ENCODE data around the gene PLCE1.

The PLCE1 gene

DNA sequence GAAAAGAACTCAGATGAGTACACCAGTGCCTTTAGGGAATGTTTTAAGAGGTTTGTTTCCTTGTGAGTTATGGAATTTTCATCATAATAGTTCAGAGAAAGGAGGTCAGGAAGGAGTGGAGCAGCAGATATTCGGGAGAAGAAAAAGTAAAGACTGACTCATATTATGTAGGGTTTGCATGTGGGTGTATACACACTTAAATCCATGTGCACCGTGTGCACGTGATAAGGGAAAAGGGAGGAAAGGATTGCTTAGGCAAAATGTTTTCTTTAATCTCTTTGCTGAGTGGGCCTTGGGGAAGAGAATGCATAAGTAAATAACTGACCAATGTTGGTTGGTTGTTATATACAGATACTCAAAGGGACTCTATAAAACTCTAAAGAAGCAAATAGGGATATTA, 30.2 kb downstream of the PLCE1 start:
- DNase-seq (ENCODE audit: low read depth) = no peak

DNA sequence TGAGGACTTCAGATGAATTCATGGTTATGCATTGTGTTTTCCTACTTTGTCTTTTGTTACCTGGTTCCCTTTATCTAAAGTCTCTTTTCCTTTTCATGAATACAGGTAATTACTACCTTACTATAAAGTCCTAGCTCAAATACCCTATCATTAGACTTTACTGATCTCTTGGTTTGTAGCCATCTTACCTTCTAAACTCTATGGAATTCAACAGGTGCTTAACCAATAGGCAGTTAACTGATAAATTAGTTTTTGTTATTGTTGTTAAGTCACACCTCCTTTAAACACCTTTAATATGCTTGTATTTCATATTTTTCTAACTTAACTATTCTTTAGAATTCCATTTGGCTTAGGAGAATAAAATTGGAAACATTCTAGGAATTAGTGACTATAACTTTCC, 30.7 kb downstream of the PLCE1 start:
- DNase-seq (ENCODE audit: low read depth) = no peak

DNA sequence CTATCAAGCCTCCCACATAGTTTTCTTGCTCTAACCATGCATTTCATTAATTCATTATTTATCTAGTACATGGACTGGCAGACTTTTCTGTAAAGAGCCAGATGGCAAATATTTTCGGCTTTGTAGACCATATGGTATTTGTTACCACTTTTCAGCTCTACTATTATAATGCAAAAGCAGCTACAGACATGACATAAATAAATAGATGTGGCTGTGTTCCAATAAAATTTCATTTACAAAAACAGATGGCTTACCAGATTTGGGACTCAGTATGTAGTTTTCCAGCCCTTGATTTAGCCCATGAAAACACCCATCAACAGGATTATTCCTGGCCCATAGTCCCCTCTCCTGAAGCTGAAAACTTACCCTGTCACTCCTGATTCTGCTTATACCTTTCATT, 32.1 kb downstream of the PLCE1 start:
- DNase-seq (ENCODE audit: low read depth) = no peak

DNA sequence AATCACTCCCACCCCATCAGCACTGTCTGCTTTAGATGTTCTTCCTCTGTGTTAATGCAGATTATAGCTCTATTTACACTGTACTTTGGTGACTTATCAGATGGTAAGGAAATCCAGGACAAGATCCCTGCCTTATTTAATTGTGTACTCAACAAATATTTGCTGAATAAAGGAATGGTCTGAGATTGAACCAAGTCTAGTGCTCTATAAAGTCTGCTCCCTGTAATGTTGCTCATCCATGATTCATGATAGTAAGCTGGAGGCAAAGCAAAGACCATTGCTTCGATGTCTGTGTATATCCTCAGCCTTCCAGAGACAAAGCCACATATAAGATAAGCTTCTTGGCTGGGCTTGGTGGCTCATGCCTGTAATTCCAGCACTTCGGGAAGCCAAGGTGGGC, 33.5 kb downstream of the PLCE1 start:
- DNase-seq (ENCODE audit: low read depth) = no peak

DNA sequence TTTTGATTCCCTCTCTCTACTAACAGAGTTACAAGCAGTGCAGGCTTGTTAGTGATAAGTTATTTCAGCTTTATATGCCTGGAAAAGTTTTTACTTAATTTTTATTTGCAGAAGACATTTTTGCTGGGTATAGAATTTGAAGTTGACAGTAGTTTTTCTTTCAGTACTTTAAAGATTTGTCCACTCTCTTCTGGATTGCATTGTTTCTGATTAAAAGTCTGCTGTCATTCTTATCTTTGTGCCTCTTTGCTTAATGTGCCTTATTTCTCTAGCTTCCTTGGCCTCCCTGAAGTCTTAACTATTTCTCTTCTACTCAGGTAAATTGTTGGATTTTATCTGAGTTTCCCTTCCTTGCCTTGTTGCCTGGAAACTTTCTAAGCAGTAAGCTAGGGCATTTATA, 36.2 kb downstream of the PLCE1 start:
- DNase-seq (ENCODE audit: low read depth) = no peak

DNA sequence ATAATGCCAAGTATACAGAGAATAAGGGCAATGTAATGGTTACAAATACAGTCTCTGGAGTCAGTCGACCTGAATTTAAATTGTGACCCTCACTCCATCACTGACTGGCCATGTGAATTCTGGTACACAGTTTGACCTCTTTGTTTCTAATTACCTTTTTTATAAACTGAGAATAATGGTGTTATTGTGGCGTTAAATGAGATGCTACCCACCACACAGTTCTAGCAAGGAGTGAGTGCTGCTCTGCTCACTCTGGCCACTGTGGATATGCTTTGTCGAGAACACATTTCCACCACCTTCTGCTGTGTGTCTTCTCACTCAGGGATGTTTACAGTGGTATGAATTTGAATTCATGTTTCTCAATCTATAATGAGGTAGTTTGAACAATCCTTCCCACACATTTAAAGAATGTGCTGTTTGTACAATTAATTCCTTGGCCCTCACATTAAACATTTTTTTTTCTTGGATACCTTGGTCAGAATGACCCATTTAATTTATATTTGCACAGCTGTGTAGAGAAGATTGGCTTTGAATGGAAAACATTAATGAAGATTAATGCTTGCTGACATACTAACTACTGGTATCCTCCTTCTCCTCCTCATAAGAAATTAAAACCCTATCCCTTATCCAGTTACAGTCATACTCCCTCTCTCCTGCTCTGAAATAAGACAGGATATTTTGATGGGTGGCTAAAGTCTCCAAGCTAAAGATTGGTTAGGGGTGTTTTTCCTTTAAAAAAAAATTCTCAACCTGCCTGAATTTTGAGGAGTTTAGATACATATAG, 42.4 kb downstream of the PLCE1 start:
- no peak for DNase-seq (ENCODE audit: low read depth)

DNA sequence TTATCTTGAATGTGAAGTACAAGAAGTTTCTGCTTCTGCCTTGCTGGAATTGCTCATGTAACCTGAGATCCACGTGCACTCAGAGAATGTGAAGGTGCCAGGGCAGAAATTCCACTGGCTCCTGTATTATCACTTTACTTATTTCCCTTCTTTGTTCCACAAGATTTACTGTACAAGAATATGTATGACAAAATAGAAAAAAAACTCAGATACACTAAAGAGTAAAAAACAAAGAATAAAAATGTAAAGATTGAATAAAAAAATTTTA, 43.0 kb downstream of the PLCE1 start:
- no peak for DNase-seq (ENCODE audit: low read depth)

DNA sequence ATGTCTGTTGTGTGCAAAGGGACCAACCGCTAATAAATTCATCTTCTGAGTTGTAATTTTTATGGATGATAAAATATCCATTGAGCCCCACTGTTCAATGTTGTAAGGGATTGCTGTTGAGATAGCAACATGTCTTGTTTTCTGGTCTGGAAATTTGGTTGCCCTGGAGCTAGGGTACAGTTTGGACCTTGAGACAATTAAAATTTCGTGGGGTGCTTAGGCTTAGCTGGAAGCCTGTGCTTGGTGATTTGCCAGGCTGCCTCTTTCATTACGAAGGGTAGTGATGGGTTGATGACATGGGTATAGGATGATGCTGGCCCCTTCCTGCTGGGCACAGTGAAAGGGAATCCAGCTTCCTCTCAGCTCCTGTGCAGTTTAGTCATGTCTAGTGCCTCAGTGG, 43.6 kb downstream of the PLCE1 start:
- DNase-seq (ENCODE audit: low read depth) = no peak

DNA sequence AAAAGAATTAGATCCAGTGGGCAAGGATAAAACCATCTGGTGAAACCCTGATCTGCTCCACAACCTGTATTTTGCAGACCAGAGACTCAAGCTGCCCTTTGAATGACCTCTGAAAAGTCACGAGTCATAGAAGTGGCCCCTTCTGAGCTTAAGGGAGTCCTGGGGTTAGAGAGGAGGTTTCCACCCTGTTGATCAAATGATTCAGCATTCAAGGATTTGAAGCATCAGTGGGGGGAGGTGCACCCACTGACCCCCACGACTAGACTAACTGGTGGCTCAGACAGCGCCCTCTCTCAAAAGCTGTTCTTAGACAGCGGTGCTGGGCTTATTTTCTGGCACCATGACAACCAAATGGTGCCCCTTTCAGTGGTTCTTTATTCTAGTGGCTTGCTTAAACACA, 44.3 kb downstream of the PLCE1 start:
- no peak for DNase-seq (ENCODE audit: low read depth)

DNA sequence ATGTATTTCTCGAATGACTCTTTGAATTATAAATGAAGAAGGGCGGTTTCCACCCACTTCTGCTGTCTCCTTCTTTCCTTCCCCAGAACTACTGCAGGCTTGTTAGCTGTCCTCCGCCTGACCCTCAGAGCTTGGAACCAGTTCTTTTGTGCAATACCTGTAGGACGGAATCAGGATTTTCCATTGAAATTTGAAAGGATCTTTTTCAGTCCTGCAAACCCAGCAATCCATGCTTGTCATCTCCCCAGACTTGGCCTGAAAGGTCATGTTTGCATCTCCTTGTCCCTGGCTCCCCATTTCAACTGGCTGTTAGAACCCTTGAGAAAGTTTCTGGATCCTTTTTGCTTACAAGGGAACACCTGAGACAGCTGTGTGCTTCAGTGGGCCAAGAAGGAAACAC, 47.5 kb downstream of the PLCE1 start:
- no peak for DNase-seq (ENCODE audit: low read depth)

DNA sequence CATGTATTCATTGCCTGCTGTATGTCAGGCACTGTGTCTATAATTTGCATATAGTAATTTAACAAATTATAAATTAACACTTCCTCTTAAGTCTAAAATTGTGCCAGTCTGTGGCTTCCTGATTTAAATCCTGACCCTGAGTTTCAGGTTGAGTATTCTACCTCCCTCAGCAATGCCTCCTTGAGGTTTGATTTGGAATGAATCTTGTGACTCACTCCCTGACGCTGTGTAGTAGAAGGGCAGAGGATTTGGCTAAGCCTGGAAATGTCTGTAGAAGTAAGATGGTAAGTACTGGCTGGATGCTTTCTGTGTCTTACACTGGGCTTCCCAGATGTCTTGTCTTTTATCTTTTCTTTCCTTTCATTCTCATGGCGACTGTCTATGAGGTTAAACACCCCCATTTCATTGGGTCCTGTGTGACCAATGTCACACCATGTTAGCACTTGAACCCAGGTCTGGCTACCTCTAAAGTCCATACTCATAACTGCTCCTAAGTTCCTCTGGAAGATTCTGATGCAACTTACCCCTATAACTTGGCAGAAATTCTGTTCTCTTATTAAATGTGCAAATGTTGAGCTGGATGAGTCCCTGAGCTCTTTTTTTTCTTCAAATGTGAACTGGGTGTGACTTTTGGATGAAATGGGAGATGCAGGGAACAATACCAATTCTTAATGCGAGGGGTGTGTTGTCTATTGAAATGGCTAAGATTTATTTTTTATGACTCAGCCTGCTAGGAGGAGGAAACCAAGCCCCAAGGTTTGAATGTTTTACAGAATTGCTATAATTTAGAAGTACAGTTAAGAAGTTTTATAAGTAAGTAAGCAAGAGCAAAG, 48.5 kb downstream of the PLCE1 start:
- DNase-seq (ENCODE audit: low read depth) = no peak

DNA sequence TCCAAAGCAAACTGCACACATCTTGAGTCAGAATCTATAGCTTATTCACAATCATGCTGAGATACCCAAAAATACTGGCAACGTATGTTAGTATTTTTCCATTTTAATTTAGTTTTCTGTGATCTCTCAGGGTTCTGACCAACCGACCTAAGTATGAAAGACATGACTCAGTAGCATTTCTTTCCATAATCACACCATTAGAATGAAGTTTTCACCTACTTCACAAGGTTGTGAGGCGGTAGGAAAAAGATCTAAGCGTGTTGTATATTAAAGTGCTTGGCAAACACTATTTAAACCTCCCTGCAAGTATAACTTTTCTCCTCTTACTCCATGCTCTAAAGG, 49.1 kb downstream of the PLCE1 start:
- no peak for DNase-seq (ENCODE audit: low read depth)

Measured in activated T-helper 9 cell treated with anti-CD3 and anti-CD28 coated beads, Interleukin-2, amount 50 U/mL, for 16 hours (primary cell).